Lung microvascular endothelial cell (primary cell): ENCODE results near the gene GPR146. TPM values are rescaled to one million over a fixed set of nuclear protein-coding genes. Genes with fewer than 3 reads are reported as not detected.
"Not testable (repeated sequence)": the region's sequence is repeated elsewhere in the genome, so short reads cannot be mapped to it uniquely, and the experiment has no call there.

Experiments
- DNase-seq, 2 donors: peaks; one replicate each; pipeline versions ENCODE4 v3.0.0 to v3.0.0-alpha.2; 2010; ENCODE audit warnings: low read depth in 2 of 2
- total RNA-seq: library from RNA; depleted of rRNA; stranded (reverse); fragments of >200 nt; gene quantifications from 2 replicates; pipeline ENCODE4 v1.2.1, GENCODE V29; 2014

GPR146 gene, protein sequence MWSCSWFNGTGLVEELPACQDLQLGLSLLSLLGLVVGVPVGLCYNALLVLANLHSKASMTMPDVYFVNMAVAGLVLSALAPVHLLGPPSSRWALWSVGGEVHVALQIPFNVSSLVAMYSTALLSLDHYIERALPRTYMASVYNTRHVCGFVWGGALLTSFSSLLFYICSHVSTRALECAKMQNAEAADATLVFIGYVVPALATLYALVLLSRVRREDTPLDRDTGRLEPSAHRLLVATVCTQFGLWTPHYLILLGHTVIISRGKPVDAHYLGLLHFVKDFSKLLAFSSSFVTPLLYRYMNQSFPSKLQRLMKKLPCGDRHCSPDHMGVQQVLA
- 24.0 and 90.3 TPM in 2 replicates for total RNA-seq

DNA sequence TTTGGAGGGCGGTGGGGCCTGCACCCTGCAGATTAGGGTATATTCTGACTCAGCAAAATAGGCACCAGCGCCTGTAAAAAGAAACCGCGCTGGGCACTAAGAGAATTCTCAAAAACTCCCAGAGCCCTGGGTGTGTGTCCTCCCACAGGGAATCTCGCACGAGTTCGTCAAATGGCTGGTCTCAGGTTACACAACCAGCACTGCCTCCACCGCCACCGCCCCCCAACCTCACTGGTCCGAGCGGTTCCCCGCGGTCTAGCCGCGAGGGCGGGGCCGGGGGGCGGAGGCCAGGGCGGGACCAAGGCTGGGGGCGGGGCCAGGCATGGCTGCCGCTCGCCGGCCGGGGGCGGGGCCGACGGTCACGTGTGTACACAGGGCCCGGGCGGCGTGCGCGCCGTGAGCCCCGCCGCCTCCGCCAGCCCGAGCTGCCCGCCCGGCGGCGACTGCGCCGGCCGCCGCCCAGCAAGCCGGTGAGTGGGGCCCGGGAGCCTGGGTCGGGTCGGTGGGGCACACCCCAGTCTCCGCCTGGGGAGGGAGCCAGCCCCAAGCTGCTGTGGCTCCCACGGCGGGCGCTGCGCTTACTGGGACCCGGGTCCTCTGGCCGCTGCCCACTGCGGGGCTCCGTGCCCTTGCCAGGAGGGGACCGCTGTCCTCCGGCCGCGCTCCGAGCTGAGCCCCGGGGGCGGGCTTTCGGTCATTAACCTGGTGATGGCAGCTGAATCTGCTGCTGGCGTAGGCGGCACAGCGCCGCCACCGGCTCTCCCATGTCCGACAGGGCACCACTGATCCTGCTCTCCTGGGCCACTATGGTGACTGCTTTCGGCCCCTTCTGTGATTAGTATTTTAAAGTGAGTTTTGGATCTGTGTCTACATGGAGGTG lies at the start of gene GPR146:
Gene GPR146, plus strand, starts transcription at position 358 of the 880 bp plus-strand sequence. CDS start 12,970 bp downstream, outside the sequence.
- peak; percentile 92 to 97 for DNase-seq

DNA sequence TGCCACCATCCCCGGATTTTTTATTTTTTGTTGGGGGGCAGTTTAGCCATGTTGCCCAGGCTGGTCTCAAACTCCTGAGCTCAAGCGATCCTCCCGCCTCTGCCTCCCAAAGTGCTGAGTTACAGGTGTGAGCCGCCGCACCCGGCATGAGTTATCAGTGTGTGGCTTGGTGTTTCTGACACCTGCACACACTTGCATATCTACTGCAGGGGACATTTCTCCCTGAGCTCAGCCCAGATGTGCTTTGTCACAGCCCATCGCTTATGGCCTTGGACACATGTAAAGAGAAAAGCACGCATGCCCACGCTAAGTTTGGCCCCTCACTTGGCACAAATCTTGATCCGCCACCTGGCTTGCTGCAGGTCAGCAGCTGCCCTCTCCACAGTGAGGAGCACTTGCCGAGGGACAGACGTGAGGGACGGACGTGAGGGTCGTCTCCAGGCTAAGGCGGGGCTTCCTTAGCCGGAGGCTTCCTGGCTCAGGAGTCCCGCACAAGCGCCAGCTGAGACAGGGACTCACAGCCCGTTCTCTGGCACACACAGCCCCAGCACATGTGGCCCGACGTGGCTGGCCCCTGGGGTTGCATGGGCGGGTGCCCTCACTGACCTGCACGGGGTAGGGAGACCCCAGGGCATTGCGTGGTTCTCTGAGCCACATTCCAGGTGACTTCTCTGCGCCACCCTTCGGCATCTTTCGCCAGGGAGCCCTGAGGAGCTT lies 49.6 kb upstream of the GPR146 start:
- DNase-seq = no peak

DNA sequence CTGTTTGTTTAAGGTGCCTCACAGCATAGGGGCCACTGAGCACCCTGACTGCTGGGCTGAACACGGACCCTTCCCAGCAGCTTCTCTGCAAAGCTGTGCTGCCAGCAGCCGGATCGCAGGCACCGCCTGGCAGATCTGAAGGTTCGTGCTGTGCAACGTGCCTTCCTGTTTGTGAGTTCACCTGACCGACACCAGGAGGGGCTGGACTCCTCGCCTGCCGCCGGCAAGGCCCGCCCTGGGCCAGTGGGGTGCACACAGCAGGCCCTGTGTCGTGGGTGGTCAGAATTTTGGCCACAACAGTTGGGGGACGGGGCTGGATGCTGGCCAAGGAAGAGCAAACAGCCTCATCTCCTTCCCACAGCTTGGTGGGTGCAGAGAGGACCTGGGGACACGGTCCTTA lies 48.8 kb upstream of the GPR146 start:
- no peak for DNase-seq

DNA sequence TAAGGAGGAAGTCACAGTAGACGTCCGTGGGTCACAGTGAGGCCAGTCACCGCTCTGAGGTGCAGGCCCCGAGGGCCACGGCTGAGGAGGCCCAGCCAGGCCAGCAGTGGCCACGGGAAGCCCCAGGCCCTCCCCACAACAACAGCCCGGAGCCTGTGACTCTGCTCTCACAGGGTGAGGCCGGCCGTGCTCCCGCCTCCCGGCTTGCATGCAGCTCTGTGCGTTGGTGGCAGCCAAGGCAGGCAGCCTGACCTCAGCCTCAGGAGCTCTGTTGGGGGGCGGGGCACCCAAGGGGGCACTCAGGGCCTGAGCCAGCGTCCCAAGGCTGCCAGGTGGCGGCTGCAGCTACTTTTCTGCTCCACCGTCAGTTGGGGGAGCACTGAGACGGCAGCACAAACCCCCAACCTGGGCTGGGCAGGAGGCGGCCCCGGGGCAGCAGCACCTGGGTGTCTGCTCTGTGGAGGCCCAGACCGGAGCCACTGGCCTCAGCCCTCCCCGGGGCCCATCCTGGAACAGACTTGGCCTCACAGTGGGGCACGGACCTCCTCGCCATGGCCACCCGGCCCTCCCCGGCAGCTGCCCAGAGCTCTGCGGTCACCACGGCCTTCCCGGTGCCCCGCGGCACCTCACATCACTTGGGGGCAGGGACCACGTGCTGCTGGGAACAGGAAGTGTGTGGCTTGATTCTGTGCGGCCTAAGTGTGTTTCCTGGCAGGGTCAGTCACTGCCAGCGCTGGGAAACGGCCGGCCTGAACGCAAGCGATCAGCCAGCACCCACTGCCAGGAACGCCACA lies 48.1 kb upstream of the GPR146 start:
- DNase-seq = no peak

DNA sequence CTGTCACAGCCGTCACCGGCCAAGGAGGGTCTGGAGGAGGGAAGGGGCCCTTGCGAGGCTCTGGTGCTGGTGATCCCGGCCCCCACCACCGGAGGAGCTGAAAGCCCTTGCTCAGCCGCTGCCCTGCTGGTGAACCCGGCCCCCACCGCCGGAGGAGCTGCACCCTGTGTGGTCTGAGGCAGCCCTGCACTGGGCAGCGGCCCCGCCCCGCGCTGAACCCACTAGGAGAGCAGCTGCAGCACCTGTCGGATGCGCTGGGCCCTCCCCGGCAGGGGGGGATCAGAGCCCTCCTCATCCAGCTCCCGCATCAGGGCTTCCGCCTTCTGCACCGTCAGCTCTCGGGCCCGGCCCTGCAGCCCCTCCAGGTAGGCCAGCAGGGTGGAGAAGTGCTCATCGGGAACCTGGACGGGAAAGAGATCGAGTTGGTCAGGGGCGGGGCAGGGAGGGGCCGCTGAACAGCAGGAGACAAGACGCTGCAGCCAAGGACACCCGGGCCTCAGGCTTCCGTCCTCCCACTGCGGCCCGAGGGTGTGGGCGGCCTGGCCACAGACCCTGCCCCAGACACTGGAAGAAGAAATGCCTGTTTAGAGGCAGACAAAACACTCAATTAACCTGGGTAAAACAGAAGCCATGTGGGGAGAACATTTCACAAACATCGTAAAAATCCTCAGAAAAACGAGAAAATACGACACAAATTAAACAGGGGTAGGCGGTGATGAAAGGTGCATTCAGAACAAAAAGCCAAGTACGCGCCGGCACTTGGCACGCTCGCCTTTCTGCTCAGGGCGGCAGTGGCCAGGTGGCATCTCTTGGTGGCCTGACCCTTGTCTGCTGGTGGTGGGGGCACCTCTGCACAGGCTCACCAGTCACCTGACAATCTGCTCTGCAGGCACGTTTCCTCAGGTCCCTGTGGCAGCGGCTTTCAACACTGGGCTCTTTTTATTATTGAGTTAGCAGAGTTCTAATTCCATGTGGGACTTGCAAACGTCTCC lies 46.6 kb upstream of the GPR146 start:
- DNase-seq = no peak

DNA sequence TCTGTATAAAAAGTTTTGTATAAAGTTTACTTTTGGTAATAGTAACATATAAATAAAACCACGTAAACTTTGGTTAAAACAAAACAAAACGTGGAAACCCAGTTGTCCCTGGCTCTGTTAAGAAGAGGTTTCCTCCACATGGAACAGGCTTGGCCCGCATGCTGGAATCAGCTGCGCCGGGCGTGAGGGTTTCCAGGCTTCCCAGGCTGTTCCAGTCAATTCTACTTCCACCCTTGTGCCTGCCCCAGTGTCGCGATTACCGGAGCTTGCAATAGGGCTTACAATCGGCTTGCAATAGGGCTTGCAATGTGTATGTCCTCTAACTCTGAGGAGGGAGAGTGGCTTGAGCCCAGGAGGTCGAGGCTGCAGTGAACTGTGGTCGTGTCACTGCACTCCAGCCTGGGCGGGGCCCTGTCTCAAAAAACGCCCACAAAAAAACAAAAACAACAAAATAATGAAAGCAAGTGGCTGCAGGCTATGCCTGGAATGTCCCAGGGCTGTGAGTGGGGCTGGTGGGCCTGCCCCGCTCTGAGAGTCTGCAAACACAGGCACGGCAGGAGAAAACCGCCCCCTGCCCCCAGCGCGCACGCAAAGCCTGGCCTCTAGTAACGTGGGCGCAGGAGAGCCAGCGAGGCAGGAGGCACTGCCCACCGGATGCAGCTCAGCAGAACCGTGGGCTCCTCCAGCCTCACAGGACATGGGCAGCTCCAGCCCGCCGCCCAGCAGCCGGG lies 45.0 kb upstream of the GPR146 start:
- no peak for DNase-seq

DNA sequence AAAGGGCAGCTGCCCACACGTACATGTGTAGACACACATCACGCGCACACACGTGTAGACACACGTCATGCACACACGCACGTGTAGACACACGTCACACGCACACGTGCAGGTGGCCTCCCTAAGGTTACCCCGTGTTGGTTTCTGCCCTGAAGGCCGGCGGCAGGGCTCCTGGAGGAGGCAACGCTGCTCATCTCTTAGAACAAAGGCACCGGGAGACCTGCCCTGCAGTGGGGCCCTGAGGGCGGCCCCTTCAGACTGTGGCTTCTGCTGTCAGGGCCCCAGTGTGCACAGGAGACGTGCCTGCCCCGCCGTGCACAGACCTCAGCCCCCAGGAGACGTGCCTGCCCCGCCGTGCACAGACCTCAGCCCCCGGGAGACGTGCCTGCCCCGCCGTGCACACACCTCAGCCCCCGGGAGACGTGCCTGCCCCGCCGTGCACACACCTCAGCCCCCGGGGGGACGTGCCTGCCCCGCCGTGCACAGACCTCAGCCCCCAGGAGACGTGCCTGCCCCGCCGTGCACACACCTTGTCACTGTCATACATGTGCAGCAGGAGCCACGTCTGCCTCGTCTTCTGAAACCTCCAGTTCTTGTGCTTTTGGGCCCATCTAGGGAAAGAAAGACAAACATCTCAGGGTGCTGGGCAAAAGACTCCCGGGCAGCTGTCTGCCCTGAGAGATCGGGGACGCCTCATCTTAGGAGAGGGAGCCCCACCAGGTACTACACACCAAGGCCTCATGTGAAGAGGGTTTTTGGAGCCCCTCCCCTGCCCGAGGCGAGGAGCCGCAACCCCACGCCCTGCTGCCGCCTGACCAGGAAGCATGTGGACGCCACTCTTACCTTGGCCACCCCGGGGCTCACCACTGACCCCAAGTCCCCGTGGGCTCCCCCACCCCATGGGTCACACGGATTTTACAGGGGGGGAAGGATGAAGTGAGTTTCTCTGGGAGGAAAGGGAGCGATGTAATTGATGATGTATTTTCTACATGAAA lies 44.1 kb upstream of the GPR146 start:
- DNase-seq = no peak

DNA sequence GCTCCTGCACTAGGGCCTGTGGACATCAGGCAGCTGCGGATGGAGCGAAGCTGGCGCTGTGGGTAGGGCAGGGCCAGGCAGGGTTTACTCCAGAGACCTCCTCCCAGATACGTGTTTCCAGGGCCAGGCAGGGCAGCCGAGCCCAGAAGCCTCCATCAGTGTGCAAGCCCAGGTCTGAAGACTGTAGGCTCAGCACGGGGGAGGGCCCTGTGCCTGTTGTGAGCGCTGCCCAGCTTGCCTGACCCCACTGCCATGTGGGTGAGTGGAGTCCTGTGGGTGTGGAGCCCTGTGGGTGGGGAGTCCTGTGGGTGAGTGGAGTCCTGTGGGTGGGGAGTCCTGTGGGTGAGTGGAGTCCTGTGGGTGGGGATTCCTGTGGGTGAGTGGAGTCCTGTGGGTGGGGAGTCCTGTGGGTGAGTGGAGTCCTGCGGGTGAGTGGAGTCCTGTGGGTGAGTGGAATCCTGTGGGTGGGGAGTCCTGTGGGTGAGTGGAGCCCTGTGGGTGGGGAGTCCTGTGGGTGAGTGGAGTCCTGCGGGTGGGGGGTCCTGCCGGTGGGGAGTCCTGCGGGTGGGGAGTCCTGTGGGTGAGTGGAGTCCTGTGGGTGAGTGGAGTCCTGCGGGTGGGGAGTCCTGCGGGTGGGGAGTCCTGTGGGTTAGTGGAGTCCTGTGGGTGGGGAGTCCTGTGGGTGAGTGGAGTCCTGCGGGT lies 43.1 kb upstream of the GPR146 start:
- not testable (repeated sequence) for DNase-seq

DNA sequence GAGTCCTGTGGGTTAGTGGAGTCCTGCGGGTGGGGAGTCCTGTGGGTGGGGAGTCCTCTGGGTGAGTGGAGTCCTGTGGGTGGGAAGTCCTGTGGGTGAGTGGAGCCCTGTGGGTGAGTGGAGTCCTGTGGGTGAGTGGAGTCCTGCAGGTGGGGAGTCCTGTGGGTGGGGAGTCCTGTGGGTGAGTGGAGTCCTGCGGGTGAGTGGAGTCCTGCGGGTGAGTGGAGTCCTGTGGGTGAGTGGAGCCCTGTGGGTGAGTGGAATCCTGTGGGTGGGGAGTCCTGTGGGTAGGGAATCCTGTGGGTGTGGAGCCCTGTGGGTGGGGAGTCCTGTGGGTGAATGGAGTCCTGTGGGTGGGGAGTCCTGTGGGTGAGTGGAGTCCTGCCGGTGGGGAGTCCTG lies 42.3 kb upstream of the GPR146 start:
- not testable (repeated sequence) for DNase-seq

DNA sequence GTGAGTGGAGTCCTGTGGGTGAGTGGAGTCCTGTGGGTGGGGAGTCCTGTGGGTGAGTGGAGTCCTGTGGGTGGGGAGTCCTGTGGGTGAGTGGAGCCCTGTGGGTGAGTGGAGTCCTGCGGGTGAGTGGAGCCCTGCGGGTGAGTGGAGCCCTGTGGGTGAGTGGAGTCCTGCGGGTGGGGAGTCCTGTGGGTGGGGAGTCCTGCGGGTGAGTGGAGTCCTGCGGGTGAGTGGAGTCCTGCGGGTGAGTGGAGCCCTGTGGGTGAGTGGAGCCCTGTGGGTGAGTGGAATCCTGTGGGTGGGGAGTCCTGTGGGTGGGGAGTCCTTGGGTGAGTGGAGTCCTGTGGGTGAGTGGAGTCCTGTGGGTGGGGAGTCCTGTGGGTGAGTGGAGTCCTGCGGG lies 41.9 kb upstream of the GPR146 start:
- not testable (repeated sequence) for DNase-seq

DNA sequence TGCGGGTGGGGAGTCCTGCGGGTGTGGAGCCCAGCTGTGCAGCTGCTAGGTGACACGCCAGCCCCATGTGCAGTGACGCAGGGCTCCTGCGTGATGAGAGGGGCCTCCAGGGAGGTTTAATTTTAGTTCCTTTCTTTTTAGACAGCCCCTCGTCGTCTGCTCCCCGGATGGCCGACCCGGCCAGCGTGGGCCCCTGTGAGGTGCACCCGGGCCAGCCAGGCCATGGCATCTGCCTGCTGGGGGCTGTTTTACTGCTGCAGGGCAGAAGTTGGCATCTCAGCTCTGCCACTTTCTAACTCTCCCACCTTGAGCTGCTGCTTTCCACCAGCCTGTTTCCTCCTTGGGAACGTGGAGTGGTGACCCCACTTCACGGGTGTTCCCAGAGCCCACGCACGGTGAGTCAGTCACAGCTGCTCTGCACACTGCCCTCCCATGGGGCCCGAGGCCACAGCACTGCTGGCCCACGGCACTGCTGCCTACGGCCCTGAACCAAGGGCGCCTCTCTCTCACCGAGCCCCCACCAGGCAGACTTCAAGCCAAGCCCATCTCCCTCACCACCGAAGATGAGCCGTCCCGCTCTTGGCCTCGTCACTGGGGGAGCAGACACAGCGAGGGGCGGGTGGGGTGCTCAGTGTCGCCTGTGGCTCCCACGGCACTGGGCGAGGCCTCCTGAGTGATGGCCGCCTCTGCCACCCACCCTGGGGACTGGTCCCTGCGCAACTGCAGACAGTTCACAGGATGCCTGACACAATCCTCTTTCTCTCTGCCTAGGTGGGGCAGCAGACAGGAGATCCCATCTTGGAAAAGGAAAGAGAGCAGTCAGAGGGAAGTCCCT lies 40.1 kb upstream of the GPR146 start:
- no peak for DNase-seq

DNA sequence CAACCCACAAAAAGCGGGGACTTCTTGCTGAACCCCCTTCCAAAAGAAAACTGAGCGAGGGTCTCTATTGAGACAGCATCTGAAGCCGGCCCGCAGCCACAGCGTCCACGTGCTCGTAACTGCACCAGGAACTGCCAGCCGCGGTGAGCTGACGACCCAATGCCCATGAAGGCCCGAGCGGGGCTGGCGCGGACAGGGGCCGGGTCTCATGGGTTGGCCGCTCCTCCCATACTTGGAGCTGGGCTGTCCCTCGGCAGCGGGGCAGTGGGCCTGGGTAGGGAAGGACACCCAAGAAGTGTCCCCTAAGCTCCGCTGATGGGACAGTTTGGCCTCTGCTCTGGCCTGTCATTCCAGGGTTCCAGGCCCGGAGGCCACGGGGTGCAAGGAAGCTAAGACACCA lies 39.0 kb upstream of the GPR146 start:
- no peak for DNase-seq

DNA sequence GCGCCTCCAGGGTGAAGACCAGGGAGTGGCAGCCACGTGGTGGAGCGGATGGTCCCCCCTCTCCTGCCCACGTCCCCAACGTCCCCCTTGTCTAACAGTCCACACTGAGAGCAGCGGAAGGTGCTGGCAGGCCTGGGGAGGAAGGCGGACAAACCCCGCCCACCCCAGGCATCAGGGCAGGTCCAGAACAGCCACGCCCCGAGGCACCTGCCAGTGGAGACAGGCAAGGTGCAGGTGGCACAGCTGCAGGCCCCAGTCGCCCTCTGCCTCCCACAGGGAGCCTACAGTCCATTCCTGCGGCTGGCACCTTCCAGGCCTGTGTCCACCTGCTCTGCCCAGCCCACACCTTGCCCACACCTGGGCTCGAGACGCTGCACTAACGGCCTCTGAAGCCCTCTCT lies 36.4 kb upstream of the GPR146 start:
- no peak for DNase-seq

DNA sequence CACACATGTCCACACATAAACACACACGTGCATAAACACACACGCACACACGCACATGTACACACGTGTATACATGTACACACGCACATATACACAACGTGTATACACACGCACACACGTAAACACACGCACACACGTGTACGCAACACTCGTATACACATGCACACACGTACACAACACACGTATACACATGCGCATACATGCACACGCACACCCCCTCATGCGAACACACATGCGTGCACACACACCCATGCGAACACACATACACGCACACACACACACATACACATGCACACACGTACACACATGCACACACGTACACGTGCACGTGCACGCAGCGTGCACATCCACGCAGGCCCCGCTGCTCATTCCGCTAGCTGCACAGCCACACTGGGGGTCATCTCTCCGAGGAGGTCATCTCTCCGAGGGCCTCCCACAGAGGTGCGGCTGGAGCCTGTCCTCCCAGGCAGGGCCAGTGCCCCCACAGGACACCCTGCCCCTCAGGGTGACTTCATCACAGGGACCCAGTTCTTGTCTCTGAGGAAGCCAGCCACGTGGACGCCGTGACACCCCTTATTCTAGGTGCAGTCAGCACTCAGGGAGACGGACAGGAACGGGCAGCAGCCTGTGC lies 35.5 kb upstream of the GPR146 start:
- DNase-seq = no peak

DNA sequence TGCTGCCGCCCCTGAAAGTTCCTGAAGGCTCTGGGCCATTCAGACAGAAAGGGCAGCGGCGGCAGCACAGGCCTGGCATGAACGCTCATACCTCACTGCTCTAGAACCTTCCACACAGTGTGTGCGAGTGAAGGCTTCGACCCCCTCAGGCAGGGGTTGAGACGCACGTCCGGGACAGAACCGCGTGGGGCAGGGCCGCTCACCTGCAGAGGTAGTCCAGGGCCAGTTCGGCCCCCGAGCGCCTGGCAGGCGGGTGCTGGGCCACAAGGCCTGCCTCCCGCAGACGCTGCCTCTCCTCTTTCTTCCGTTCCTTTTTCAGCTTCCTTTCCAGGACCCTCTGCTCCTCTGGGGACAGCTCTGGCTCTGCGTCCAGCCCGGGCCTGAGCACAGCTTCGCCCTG lies 34.6 kb upstream of the GPR146 start:
- DNase-seq = no peak

DNA sequence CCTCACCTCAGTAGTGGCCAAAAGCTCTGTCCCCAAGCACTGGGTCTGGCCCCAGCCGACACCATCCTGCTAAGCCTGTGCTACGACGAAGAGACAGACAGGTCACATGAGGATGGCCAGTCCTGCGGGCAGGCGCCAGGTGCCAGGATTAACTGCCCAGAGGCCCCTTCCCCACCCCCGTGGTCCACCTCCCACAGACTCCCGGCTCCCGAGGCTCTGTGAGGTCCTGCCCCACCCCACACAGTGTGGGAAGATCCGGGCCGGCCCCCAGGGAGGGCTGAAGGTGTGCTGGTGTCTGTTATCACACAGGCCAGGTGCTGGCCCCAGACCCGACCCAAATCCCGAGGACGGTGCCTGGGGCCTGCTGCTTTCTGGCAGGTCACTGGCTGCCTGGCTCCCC lies 34.1 kb upstream of the GPR146 start:
- no peak for DNase-seq
